ENCODE measurements around the gene CORIN. TPM values are rescaled to one million over a fixed set of nuclear protein-coding genes. Genes with fewer than 3 reads are reported as not detected.

Gene CORIN
- total RNA-seq, 1 donor from 2014 or later: 2.6 TPM

DNA sequence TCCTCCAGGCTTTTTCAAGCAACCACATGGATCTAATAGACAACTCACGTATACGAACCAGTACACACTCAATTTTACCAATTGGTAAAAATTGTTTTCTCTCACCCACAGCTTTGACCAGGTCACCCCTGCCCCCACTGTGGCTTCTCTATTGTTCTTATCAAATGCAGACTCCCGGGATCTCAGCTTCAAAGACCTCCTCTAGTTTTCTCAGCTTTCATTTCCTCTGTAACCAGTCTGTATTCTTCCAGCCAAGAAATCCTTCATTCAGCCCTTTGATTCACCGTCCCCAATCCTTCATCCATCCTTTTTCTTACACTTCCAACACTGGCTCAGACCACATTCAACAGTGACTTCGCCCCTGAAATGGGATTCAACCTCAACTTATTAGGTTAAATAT is 120.7 kb downstream of the CORIN start:
- Mint-ChIP-seq H3K27ac (ENCODE audit: unreplicated experiment) (no peak overlapping the region), H3K9me3 (ENCODE audit: unreplicated experiment) (no peaks in the 10 kb centered on the region), H3K27me3 (ENCODE audit: unreplicated experiment) (peaks cover 60% of the 10 kb centered on the region), H3K4me3 (ENCODE audit: unreplicated experiment) (no peak overlapping the region), H3K36me3 (ENCODE audit: unreplicated experiment) (no peaks in the 10 kb centered on the region), H3K4me1 (ENCODE audit: unreplicated experiment) (peaks cover 10% of the 10 kb centered on the region)
- TF ChIP-seq, protein P1, sequence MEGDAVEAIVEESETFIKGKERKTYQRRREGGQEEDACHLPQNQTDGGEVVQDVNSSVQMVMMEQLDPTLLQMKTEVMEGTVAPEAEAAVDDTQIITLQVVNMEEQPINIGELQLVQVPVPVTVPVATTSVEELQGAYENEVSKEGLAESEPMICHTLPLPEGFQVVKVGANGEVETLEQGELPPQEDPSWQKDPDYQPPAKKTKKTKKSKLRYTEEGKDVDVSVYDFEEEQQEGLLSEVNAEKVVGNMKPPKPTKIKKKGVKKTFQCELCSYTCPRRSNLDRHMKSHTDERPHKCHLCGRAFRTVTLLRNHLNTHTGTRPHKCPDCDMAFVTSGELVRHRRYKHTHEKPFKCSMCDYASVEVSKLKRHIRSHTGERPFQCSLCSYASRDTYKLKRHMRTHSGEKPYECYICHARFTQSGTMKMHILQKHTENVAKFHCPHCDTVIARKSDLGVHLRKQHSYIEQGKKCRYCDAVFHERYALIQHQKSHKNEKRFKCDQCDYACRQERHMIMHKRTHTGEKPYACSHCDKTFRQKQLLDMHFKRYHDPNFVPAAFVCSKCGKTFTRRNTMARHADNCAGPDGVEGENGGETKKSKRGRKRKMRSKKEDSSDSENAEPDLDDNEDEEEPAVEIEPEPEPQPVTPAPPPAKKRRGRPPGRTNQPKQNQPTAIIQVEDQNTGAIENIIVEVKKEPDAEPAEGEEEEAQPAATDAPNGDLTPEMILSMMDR (IDR thresholded peaks at IDR 0.05): no peak
- no peak for DNase-seq (ENCODE audit: extremely low spot score, unreplicated experiment)

DNA sequence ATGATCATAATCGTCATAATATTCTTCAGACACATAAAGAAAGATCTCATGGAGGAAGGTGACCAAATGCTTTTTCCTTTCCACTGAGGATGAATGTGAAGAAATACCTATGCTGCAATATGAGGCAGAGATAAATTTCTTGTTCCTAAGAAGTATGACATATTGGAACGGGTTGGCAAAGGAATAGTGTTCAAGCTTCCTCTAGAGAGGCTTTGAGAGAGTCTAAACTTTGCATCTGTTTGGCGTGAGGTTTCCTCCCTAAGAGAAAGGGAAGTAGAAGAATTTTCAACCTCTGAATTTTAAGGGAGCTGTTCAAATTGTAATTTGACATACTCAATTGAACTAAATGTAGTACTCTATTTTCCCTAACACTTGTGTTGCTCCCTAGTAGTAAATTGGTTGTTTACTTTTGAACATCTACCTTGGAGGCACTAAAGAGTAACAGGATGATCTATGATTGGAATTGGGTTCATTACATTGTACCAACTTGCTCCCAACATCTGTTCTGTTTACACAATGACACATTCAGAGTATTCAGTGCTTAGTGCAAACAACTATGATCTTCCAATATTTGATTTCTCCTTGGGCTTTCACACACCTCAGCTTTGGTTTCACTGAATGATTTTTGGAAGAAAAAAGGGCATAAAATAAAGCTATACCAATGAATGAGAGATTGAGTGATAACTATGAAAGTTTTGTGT is 122.0 kb downstream of the CORIN start:
- no peak for DNase-seq (ENCODE audit: extremely low spot score, unreplicated experiment)
- TF ChIP-seq, protein P1 (IDR thresholded peaks at IDR 0.05): no peak
- H3K4me3 Mint-ChIP-seq (ENCODE audit: unreplicated experiment): no peak overlapping the region
- H3K36me3 Mint-ChIP-seq (ENCODE audit: unreplicated experiment): no peaks in the 10 kb centered on the region
- no peaks in the 10 kb centered on the region for H3K9me3 Mint-ChIP-seq (ENCODE audit: unreplicated experiment)
- peaks cover 10% of the 10 kb centered on the region for H3K4me1 Mint-ChIP-seq (ENCODE audit: unreplicated experiment)
- peaks cover 64% of the 10 kb centered on the region for H3K27me3 Mint-ChIP-seq (ENCODE audit: unreplicated experiment)
- no peak overlapping the region for H3K27ac Mint-ChIP-seq (ENCODE audit: unreplicated experiment)

DNA sequence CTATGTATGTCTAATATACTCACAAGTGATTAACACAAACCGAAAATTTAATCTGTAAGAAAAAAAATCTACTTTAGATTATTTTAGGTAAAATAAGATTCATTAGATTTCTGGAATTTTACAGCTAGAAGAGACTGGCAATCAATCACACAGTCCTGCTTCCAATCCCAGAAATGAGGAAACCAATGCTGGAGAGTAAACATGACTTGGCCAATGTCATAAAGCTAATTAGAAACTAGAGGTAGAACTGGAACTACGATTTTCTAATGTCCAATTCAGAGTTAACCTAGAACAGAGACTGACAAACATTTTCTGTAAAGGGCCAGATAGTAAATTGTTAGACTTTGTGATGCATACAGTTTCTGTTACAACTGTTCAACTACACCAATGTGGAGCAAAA is 123.6 kb downstream of the CORIN start:
- no peak overlapping the region for H3K4me3 Mint-ChIP-seq (ENCODE audit: unreplicated experiment)
- H3K27ac Mint-ChIP-seq (ENCODE audit: unreplicated experiment): no peak overlapping the region
- H3K4me1 Mint-ChIP-seq (ENCODE audit: unreplicated experiment): peaks cover 5% of the 10 kb centered on the region
- DNase-seq (ENCODE audit: extremely low spot score, unreplicated experiment): no peak
- H3K36me3 Mint-ChIP-seq (ENCODE audit: unreplicated experiment): no peaks in the 10 kb centered on the region
- H3K9me3 Mint-ChIP-seq (ENCODE audit: unreplicated experiment): no peaks in the 10 kb centered on the region
- TF ChIP-seq, protein P1 (IDR thresholded peaks at IDR 0.05): no peak
- peaks cover 68% of the 10 kb centered on the region for H3K27me3 Mint-ChIP-seq (ENCODE audit: unreplicated experiment)

DNA sequence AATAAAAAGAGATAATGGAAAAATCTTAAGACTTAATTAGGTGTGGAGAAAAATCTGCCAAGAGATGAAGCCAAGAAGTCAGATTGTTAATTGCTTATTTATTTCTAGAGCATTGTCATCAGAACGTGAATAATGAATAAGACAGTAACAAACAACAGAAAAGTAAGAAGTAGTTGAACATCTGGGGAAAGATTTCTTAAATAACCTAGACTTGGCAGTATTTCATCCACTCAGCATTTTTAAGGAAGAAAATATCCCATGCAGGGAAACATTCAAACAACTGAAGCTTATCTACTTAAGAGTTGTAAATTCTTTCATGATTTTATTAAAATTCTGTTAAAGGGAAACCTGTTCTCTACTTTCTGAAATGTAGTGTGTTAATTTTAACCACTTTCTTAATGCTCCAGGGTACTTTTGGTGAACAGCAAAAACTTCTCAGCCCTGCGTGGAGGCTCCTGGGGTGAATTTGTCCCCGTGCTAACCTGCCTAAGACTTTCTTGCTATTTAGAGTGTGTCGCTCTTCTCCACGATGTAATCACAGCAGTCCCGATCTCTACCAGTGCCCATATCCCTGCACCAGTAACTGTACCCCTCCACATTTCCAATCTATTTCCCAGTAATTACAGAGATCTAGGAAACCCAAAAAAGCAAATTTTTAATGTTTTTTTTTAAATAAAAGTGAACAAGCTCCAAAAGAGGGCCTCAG is 124.6 kb downstream of the CORIN start:
- no peak for DNase-seq (ENCODE audit: extremely low spot score, unreplicated experiment)
- H3K9me3 Mint-ChIP-seq (ENCODE audit: unreplicated experiment): no peaks in the 10 kb centered on the region
- TF ChIP-seq, protein P1 (IDR thresholded peaks at IDR 0.05): no peak
- no peak overlapping the region for H3K4me3 Mint-ChIP-seq (ENCODE audit: unreplicated experiment)
- peaks cover 68% of the 10 kb centered on the region for H3K27me3 Mint-ChIP-seq (ENCODE audit: unreplicated experiment)
- H3K4me1 Mint-ChIP-seq (ENCODE audit: unreplicated experiment): no peaks in the 10 kb centered on the region
- H3K27ac Mint-ChIP-seq (ENCODE audit: unreplicated experiment): no peak overlapping the region
- no peaks in the 10 kb centered on the region for H3K36me3 Mint-ChIP-seq (ENCODE audit: unreplicated experiment)

DNA sequence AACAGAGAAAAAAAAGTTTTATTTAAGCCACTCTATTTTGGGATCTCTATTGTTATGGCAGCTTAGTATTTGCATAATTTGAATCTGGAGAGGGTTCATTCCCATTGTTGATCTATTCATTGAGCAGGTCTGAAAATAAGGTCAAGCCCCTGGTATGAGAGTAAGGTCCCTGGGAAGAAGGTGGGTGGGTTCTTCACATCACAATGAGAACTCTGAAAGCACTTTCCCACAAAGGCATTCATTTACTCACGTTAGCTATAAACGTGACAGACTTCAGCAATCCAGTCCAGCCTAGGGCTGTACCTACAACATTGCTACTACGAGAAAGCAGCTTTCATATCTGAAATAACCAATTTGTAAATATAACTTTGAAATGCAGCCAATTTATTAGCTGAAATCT is 126.2 kb downstream of the CORIN start:
- Mint-ChIP-seq H3K36me3 (ENCODE audit: unreplicated experiment) (no peaks in the 10 kb centered on the region), H3K4me3 (ENCODE audit: unreplicated experiment) (no peak overlapping the region), H3K27me3 (ENCODE audit: unreplicated experiment) (peaks cover 67% of the 10 kb centered on the region), H3K4me1 (ENCODE audit: unreplicated experiment) (no peaks in the 10 kb centered on the region), H3K9me3 (ENCODE audit: unreplicated experiment) (no peaks in the 10 kb centered on the region), H3K27ac (ENCODE audit: unreplicated experiment) (no peak overlapping the region)
- DNase-seq (ENCODE audit: extremely low spot score, unreplicated experiment): no peak
- TF ChIP-seq, protein P1 (IDR thresholded peaks at IDR 0.05): no peak
